HG02588 (cell line): Measurements from ENCODE around the gene UGP2.

Experiments used
- ATAC-seq: cut with Tn5 transposase; IDR thresholded peaks from one replicate; pipeline ENCODE4 v1.9.1; 2021; ENCODE audit warnings: mild to moderate bottlenecking, moderate library complexity; ENCODE audit not compliant: unreplicated experiment

The UGP2 gene

GRCh38 chr2:63863707-63864106 lies 22.0 kb downstream of the UGP2 start:
- no peak for ATAC-seq

- no peak for ATAC-seq
Measured at GRCh38 chr2:63865159-63865799, 23.6 kb downstream of the UGP2 start.

- ATAC-seq, result no peak
Measured at GRCh38 chr2:63866009-63866709, 24.5 kb downstream of the UGP2 start.

- ATAC-seq, result no peak
Measured at GRCh38 chr2:63870679-63871078, 29.0 kb downstream of the UGP2 start.

GRCh38 chr2:63871864-63872263 lies 30.2 kb downstream of the UGP2 start:
- no peak for ATAC-seq

- ATAC-seq, result no peak
Measured at GRCh38 chr2:63872571-63873328, 31.1 kb downstream of the UGP2 start.

- ATAC-seq, result no peak
Measured at GRCh38 chr2:63874204-63875130, 32.8 kb downstream of the UGP2 start.

GRCh38 chr2:63875131-63875527 lies 33.4 kb downstream of the UGP2 start:
- no peak for ATAC-seq

- no peak for ATAC-seq
Measured at GRCh38 chr2:63875559-63876245, 34.0 kb downstream of the UGP2 start.

GRCh38 chr2:63876311-63876710 lies 34.6 kb downstream of the UGP2 start:
- no peak for ATAC-seq

GRCh38 chr2:63878486-63878885 lies 36.8 kb downstream of the UGP2 start:
- ATAC-seq, result no peak

- ATAC-seq, result no peak
Measured at GRCh38 chr2:63879876-63880433, 38.3 kb downstream of the UGP2 start.

- no peak for ATAC-seq
Measured at GRCh38 chr2:63880625-63881024, 38.9 kb downstream of the UGP2 start.

- ATAC-seq, result no peak
Measured at GRCh38 chr2:63881205-63881604, 39.5 kb downstream of the UGP2 start.

GRCh38 chr2:63882395-63883105 lies 40.9 kb downstream of the UGP2 start:
- no peak for ATAC-seq

- no peak for ATAC-seq
Measured at GRCh38 chr2:63886445-63886844, 44.7 kb downstream of the UGP2 start.

GRCh38 chr2:63888053-63888452 lies 46.4 kb downstream of the UGP2 start:
- no peak for ATAC-seq

GRCh38 chr2:63888490-63889402 lies 47.0 kb downstream of the UGP2 start:
- ATAC-seq, result no peak
